HG02571 (cell line): ENCODE results near the gene CHDH.
A peak's percentile ranks its signal among the peaks of the same experiment; 100 is the strongest.

Experiments
- ATAC-seq: cut with Tn5 transposase; IDR thresholded peaks from one replicate; pipeline ENCODE4 v1.9.1; 2021; ENCODE audit warnings: mild to moderate bottlenecking, moderate library complexity; ENCODE audit not compliant: unreplicated experiment

Gene CHDH

GRCh38 chr3:53846134-53846850 lies at the start of gene CHDH, which contains the start of gene IL17RB:
Gene CHDH (minus strand): TSS chr3:53846419. CDS start chr3:53824008, 22,411 bp downstream.
Gene IL17RB (plus strand): TSS chr3:53846568. CDS start chr3:53846589, 21 bp downstream.
- ATAC-seq: peak; percentile 47

- no peak for ATAC-seq
These were observed 46.0 kb upstream of the CHDH start for GRCh38 chr3:53892286-53892637.

- ATAC-seq: peak; percentile 95
These were observed 45.5 kb upstream of the CHDH start, which contains the start of gene SELENOK for GRCh38 chr3:53891497-53892285. Gene SELENOK (minus strand): TSS chr3:53891859.

- no peak for ATAC-seq
These were observed 44.7 kb upstream of the CHDH start for GRCh38 chr3:53890726-53891475.

GRCh38 chr3:53888232-53888631 lies 42.0 kb upstream of the CHDH start:
- no peak for ATAC-seq

- no peak for ATAC-seq
These were observed 41.2 kb upstream of the CHDH start for GRCh38 chr3:53887446-53887845.

- ATAC-seq: no peak
These were observed 39.0 kb upstream of the CHDH start for GRCh38 chr3:53885239-53885638.

GRCh38 chr3:53884623-53885022 lies 38.4 kb upstream of the CHDH start:
- no peak for ATAC-seq

GRCh38 chr3:53883008-53883407 lies 36.8 kb upstream of the CHDH start:
- no peak for ATAC-seq

GRCh38 chr3:53881691-53882593 lies 35.7 kb upstream of the CHDH start, which contains the start of gene ACTR8:
Gene ACTR8 (minus strand): TSS chr3:53882152. CDS start chr3:53882101, 51 bp downstream.
- ATAC-seq: peak; percentile 71

GRCh38 chr3:53880396-53881345 lies 34.5 kb upstream of the CHDH start:
- no peak for ATAC-seq

- ATAC-seq: no peak
These were observed 19.7 kb upstream of the CHDH start for GRCh38 chr3:53865732-53866499.

- no peak for ATAC-seq
These were observed 16.9 kb upstream of the CHDH start for GRCh38 chr3:53863145-53863544.

- ATAC-seq: no peak
These were observed 16.0 kb upstream of the CHDH start for GRCh38 chr3:53862241-53862640.

GRCh38 chr3:53860196-53860595 lies 14.0 kb upstream of the CHDH start:
- ATAC-seq: no peak

GRCh38 chr3:53859178-53859577 lies 13.0 kb upstream of the CHDH start:
- no peak for ATAC-seq

- ATAC-seq: no peak
These were observed 12.0 kb upstream of the CHDH start for GRCh38 chr3:53858096-53858741.

- ATAC-seq: no peak
These were observed 10.7 kb upstream of the CHDH start for GRCh38 chr3:53856964-53857363.
